K562 (cell line): ENCODE results near the gene DYNC1I2. TPM values are rescaled to one million over a fixed set of nuclear protein-coding genes. Genes with fewer than 3 reads are reported as not detected.
"Not testable (repeated sequence)": the region's sequence is repeated elsewhere in the genome, so short reads cannot be mapped to it uniquely, and the experiment has no call there.

Experiments used
- ATAC-seq: fragments of 200-7000 bp; cut with Tn5 transposase; 3 replicates; pipeline ENCODE4 v1.9.1; 2020; ENCODE audit warnings: moderate library complexity
- BruUV-seq: library from RNA; stranded (reverse); fragments of 400-500 nt; replicated peaks from 2 replicates; lab custom pipeline; 2021; lab: Mats Ljungman, UMichigan
- CTCF ChIA-PET: fragments of 300-600 bp; formaldehyde crosslinking; extraction: SDS; loops from one replicate; lab custom pipeline; 2021; ENCODE audit warnings: low intra/inter-chr PET ratio; lab: Yijun Ruan, JAX
- POLR2A ChIA-PET: fragments of 300-600, 350-650 bp; sonication (Branson Sonifier 250); formaldehyde crosslinking; extraction: SDS; loops from one replicate; lab custom pipeline; 2021; ENCODE audit warnings: antibody characterized with exemption, inconsistent platforms; lab: Yijun Ruan, JAX
- DNase-seq, 4 experiments: peaks; one replicate each; pipeline versions ENCODE4 v3.0.0 to v3.0.0-alpha.2; 2011 to 2018; ENCODE audit warnings: low spot score in 3 of 4, mixed read lengths in 3 of 4; ENCODE audit errors: extremely low read depth in 1 of 4
- FAIRE-seq: peaks from 2 replicates; lab custom pipeline; 2011; peaks lifted over from hg19 to GRCh38; lab: Jason Lieb, UNC
- H2AFZ ChIP-seq: 2 replicates; pipeline ENCODE4 v1.6.0; 2011; ENCODE audit warnings: low read depth, low read length, control low read depth, inconsistent platforms
- H3K27ac ChIP-seq: fragments of 200-600 bp; 3 replicates; pipeline ENCODE4 v1.8.0; 2011; ENCODE audit warnings: low read depth, mild to moderate bottlenecking, control low read depth, inconsistent platforms, low read length, moderate library complexity, mixed read lengths; ENCODE audit errors: extremely low read depth
- H3K27me3 ChIP-seq, 2 experiments: fragments of 300-600 bp in 1 of 2; 2 replicates in 1 of 2; 3 replicates in 1 of 2; pipeline versions ENCODE4 v1.6.0 to v1.8.0; 2011; ENCODE audit warnings: inconsistent platforms in 2 of 2, low read length in 2 of 2, mild to moderate bottlenecking in 1 of 2, mixed read lengths in 1 of 2, moderate library complexity in 1 of 2; ENCODE audit not compliant: control insufficient read depth in 2 of 2, insufficient read depth in 2 of 2
- H3K36me3 ChIP-seq: fragments of 300-600 bp; 3 replicates; pipeline ENCODE4 v1.8.0; 2011; ENCODE audit warnings: mild to moderate bottlenecking, low read length, inconsistent platforms; ENCODE audit not compliant: control insufficient read depth, insufficient read depth
- H3K4me1 ChIP-seq, 2 experiments: fragments of 200-600 bp in 1 of 2; replicated peaks in 1 of 2; 2 replicates in 1 of 2; 3 replicates in 1 of 2; pipeline versions ENCODE4 v1.5.1 to v1.8.0; 2011; ENCODE audit warnings: inconsistent platforms in 2 of 2, low read length in 2 of 2, mild to moderate bottlenecking in 1 of 2, mixed read lengths in 1 of 2, moderate library complexity in 1 of 2; ENCODE audit not compliant: control insufficient read depth in 2 of 2, insufficient read depth in 2 of 2
- H3K4me2 ChIP-seq: 2 replicates; pipeline ENCODE4 v1.6.1; 2011; ENCODE audit warnings: low read length, control low read depth, inconsistent platforms, mixed read lengths; ENCODE audit not compliant: insufficient read depth
- H3K4me3 ChIP-seq: fragments of 200-600 bp; sonication (generic), shearing (Covaris generic); 2 replicates; pipeline ENCODE4 v1.5.1; 2016; ENCODE audit warnings: control low read depth, inconsistent platforms
- H3K79me2 ChIP-seq: fragments of 200-600 bp; 3 replicates; pipeline ENCODE4 v1.8.0; 2011; ENCODE audit warnings: low read length, inconsistent platforms; ENCODE audit not compliant: control insufficient read depth, insufficient read depth
- H3K9ac ChIP-seq, 2 experiments: 2 replicates each; pipeline versions ENCODE4 v1.6.0 to v1.6.1; 2011; ENCODE audit warnings: low read depth in 2 of 2, low read length in 2 of 2, control low read depth in 1 of 2, inconsistent platforms in 1 of 2, mild to moderate bottlenecking in 1 of 2, mixed read lengths in 1 of 2; ENCODE audit not compliant: insufficient read depth in 1 of 2
- H3K9me1 ChIP-seq: one replicate; pipeline ENCODE4 v1.6.0; 2011; ENCODE audit warnings: inconsistent platforms, mild to moderate bottlenecking, low read length, moderate library complexity; ENCODE audit not compliant: control insufficient read depth, insufficient read depth
- H3K9me3 ChIP-seq: replicated peaks from 2 replicates; pipeline ENCODE4 v1.5.1; 2011; ENCODE audit warnings: low read depth, low read length, inconsistent platforms; ENCODE audit not compliant: control insufficient read depth, insufficient read depth
- H4K20me1 ChIP-seq: replicated peaks from 2 replicates; pipeline ENCODE4 v1.6.1; 2011; ENCODE audit warnings: low read length, inconsistent platforms, mixed read lengths; ENCODE audit not compliant: control insufficient read depth, insufficient read depth
- KLF16 ChIP-seq: IDR thresholded peaks from 2 replicates; pipeline ENCODE4 v1.6.1; 2016; ENCODE audit warnings: antibody characterized with exemption
- POLR2A ChIP-seq: fragments of 450-650 bp; conservative IDR thresholded peaks from 2 replicates; pipeline ENCODE4 v1.6.1; 2016
- POLR3A ChIP-seq: IDR thresholded peaks from 2 replicates; pipeline ENCODE4 v1.6.1; 2011; ENCODE audit warnings: borderline replicate concordance, mild to moderate bottlenecking, moderate library complexity; ENCODE audit not compliant: insufficient read length, insufficient read depth; ENCODE audit errors: extremely low read depth
- POLR3G ChIP-seq: IDR thresholded peaks from 2 replicates; pipeline ENCODE4 v1.6.1; 2011; ENCODE audit not compliant: insufficient read length, insufficient replicate concordance; ENCODE audit errors: extremely low read depth
- TAF1 ChIP-seq: IDR thresholded peaks from 2 replicates; pipeline ENCODE4 v1.6.1; 2011; ENCODE audit warnings: mild to moderate bottlenecking, low read length, moderate library complexity; ENCODE audit not compliant: insufficient read depth, control insufficient read depth, severe bottlenecking; ENCODE audit errors: extremely low read depth
- ZC3H4 ChIP-seq: sonication (generic); formaldehyde crosslinking; IDR thresholded peaks from 2 replicates; pipeline ENCODE4 v1.9.0; 2021; ENCODE audit warnings: missing genetic modification reagents, borderline replicate concordance
- WGBS: fragments of 100-300 bp; shearing (Covaris generic); methylation state at CpG from one replicate; pipeline ENCODE4 v1.1.6; 2016; ENCODE audit warnings: low coverage, mixed read lengths; ENCODE audit not compliant: insufficient coverage; ENCODE audit errors: missing lambda C conversion rate; 5-methylcytosine and 5-hydroxymethylcytosine counted together
- in situ Hi-C: fragments of 300-500 bp; cut with MboI; formaldehyde crosslinking; loops from 4 replicates; pipeline ENCODE4 v1.15.0; 2018; ENCODE audit warnings: inconsistent platforms, mixed read lengths
- intact Hi-C: fragments of 100-400 bp; cut with micrococcal nuclease; formaldehyde crosslinking; loops from 2 replicates; pipeline ENCODE4 v1.14.2; 2022
- polyA plus RNA-seq, 8 experiments: library from polyadenylated mRNA; depleted of rRNA in 4 of 8; stranded (reverse) in 5 of 8; unstranded in 3 of 8; fragments of >200 nt; fragmentation: Nextera tagmentation in 2 of 8; fragmentation: Illumina TruSeq in 1 of 8; extraction: Ambion mirVana in 2 of 8; extraction: Trizol in 1 of 8; gene quantifications; 2 replicates each; pipeline versions ENCODE4 v1.2.1 to v1.2.3, GENCODE V29; 2011 to 2014; ENCODE audit warnings: inconsistent platforms in 1 of 8, missing spikeins in 1 of 8
- total RNA-seq, 7 experiments: library from RNA; depleted of rRNA in 6 of 7; stranded (reverse); fragments of >200 nt in 6 of 7; fragmentation: Illumina TruSeq in 2 of 7; extraction: Trizol in 2 of 7; gene quantifications; 2 replicates each; pipeline versions ENCODE4 v1.2.1 to v1.2.3, GENCODE V29; 2011 to 2021; ENCODE audit warnings: low replicate concordance in 1 of 7

Gene DYNC1I2
- total and polyA plus RNA-seq, 9 of the 15 experiments (the other 6 are each of a cell fraction or from before 2014, with no cell fraction given) = 59.1 to 204 (median 100) TPM

DNA sequence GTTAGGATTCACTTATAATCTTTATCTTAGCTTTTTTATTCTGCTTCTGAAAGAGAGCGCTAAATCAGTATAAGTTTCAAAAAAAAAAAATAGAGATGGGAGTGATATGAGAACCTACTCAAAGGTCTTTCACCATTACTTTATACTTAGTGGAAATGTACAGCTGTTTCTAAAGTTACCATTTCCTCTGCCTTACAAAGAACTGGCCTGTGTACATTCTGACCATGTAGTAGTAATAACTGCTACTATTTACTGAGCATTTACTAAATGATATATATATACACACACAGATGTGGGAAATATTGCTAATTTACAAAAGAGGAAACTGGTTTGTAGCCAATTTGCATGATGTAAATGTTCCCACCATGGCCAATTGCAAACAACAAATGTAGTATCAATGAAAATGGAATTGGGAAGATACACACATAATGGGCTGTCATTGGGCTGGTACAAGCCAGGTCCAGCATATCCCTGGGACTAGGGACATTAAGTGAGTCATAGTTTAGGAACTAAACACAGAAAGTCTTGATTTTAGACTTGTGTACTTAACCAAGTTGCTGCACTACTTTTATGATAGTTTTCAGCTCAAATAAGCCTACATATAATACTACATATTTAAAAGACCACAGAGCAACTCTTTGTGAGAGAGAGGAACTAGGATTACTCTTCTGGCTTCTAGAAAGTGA, 67.1 kb downstream of the DYNC1I2 start:
- intact Hi-C loops = no loop called here
- Histone ChIP-seq H3K79me2 (no peaks in the 10 kb centered on the region), H3K4me1 (no peaks in the 10 kb centered on the region), H4K20me1 (no peaks in the 10 kb centered on the region), H3K9me3 (no peaks in the 10 kb centered on the region), H3K36me3 (peaks cover 25% of the 10 kb centered on the region)
- ChIA-PET POLR2A (interaction anchor here (0.7 kb wide), 1 partner anchor 36 kb away, joined by 3 read pairs; no protein-coding TSS in a partner anchor), CTCF (no interaction called here)
- FAIRE-seq = no peak
- no peak for DNase-seq
- BruUV-seq = no TSS peak
- TF ChIP-seq ZC3H4 (CRISPR knock-in tag) (no peak), POLR3G (no peak), KLF16 (no peak), POLR3A (no peak), TAF1 (no peak), POLR2A (no peak)
- TF ChIP-seq, all 486 proteins: peak for 0
- WGBS = 59% methylated on average over 1 of the region's 1 CpG
- Histone ChIP-seq H3K27me3 (no peaks in the 10 kb centered on the region), H3K4me2 (no peak overlapping the region), H2AFZ (no peak overlapping the region), H3K4me3 (no peak overlapping the region), H3K27ac (no peak overlapping the region; the same call in 2 of the 3 replicates), H3K9ac (no peak overlapping the region), H3K9me1 (no peaks in the 10 kb centered on the region)
- peak; percentile 57 for ATAC-seq
- in situ Hi-C loops = no loop called here

DNA sequence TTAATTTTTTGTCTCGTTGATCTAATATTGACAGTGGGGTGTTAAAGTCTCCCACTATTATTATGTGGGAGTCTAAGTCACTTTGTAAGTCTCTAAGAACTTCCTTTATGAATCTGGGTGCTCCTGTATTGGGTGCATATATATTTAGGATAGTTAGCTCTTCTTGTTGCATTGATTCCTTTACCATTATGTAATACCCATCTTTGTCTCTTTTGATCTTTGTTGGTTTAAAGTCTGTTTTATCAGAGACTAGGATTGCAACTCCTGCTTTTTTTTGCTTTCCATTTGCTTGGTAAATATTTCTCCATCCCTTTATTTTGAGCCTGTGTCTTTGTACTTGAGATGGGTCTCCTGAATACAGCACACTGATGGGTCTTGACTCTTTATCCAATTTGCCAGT, 71.5 kb downstream of the DYNC1I2 start:
- 67% methylated on average over 1 of the region's 1 CpG for WGBS
- H3K4me3 ChIP-seq, intact Hi-C loops, H2AFZ ChIP-seq, DNase-seq, H3K27me3 ChIP-seq, CTCF ChIA-PET, BruUV-seq, FAIRE-seq, POLR2A ChIA-PET, H4K20me1 ChIP-seq, H3K9me3 ChIP-seq, in situ Hi-C loops, H3K9ac ChIP-seq, H3K36me3 ChIP-seq, H3K79me2 ChIP-seq, H3K27ac ChIP-seq, H3K9me1 ChIP-seq, H3K4me2 ChIP-seq, H3K4me1 ChIP-seq, ATAC-seq: not testable (repeated sequence)

DNA sequence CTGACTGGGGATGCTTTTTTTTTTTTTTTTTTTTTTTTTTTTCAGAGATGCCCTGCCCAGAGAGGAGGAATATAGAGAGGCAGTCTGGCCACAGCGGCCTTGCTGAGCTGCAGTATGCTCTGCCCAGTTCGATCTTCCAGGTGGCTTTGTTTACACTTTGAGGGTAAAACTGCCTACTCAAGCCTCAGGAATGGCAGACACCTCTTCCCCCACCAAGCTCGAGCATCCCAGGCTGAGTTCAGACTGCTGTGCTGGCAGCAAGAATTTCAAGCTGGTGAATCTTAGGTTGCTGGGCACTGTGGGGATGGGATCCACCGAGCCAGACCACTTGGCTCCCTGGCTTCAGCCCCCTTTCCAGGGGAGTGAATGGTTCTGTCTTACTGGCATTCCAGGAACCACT, 73.9 kb downstream of the DYNC1I2 start:
- WGBS = 94% methylated on average over 4 of the region's 4 CpGs
- ATAC-seq, H2AFZ ChIP-seq, intact Hi-C loops, H3K4me2 ChIP-seq, H3K27me3 ChIP-seq, H3K36me3 ChIP-seq, H3K27ac ChIP-seq, H3K9me1 ChIP-seq, H3K4me1 ChIP-seq, CTCF ChIA-PET, BruUV-seq, DNase-seq, in situ Hi-C loops, H4K20me1 ChIP-seq, H3K79me2 ChIP-seq, H3K4me3 ChIP-seq, H3K9ac ChIP-seq, H3K9me3 ChIP-seq, FAIRE-seq: not testable (repeated sequence)
- POLR2A ChIA-PET = interaction anchor here (0.6 kb wide), 1 partner anchor 104 kb away, joined by 3 read pairs; no protein-coding TSS in a partner anchor
